ENCODE data around the gene PPP1R12B.
"Not testable (repeated sequence)": the region's sequence is repeated elsewhere in the genome, so short reads cannot be mapped to it uniquely, and the experiment has no call there.

Gene PPP1R12B

GRCh38 chr1:202493112-202493511 is 144.6 kb downstream of the PPP1R12B start:
- not testable (repeated sequence) for DNase-seq

- no peak for DNase-seq
Measured at GRCh38 chr1:202498542-202498941, 150.0 kb downstream of the PPP1R12B start.

- not testable (repeated sequence) for DNase-seq
Measured at GRCh38 chr1:202499997-202500396, 151.5 kb downstream of the PPP1R12B start.

GRCh38 chr1:202501281-202501680 is 152.8 kb downstream of the PPP1R12B start:
- DNase-seq = no peak

- DNase-seq = no peak
Measured at GRCh38 chr1:202505356-202505755, 156.9 kb downstream of the PPP1R12B start.

GRCh38 chr1:202505880-202506575 is 157.5 kb downstream of the PPP1R12B start:
- not testable (repeated sequence) for DNase-seq

- not testable (repeated sequence) for DNase-seq
Measured at GRCh38 chr1:202508863-202509262, 160.4 kb downstream of the PPP1R12B start.

GRCh38 chr1:202513875-202514274 is 165.4 kb downstream of the PPP1R12B start:
- DNase-seq = not testable (repeated sequence)

- DNase-seq = no peak
Measured at GRCh38 chr1:202516434-202516877, 168.0 kb downstream of the PPP1R12B start.

GRCh38 chr1:202517146-202517545 is 168.6 kb downstream of the PPP1R12B start:
- DNase-seq = not testable (repeated sequence)

GRCh38 chr1:202518180-202518579 is 169.7 kb downstream of the PPP1R12B start:
- DNase-seq = not testable (repeated sequence)

GRCh38 chr1:202518905-202519304 is 170.4 kb downstream of the PPP1R12B start:
- DNase-seq = not testable (repeated sequence)

- DNase-seq = not testable (repeated sequence)
Measured at GRCh38 chr1:202520129-202520856, 171.8 kb downstream of the PPP1R12B start.

- DNase-seq = not testable (repeated sequence)
Measured at GRCh38 chr1:202520857-202521216, 172.3 kb downstream of the PPP1R12B start.

GRCh38 chr1:202521484-202521883 is 173.0 kb downstream of the PPP1R12B start:
- DNase-seq = not testable (repeated sequence)

- DNase-seq = no peak
Measured at GRCh38 chr1:202521886-202522285, 173.4 kb downstream of the PPP1R12B start.

- DNase-seq = not testable (repeated sequence)
Measured at GRCh38 chr1:202526056-202526455, 177.6 kb downstream of the PPP1R12B start.

GRCh38 chr1:202528096-202528722 is 179.7 kb downstream of the PPP1R12B start:
- DNase-seq = not testable (repeated sequence)

GRCh38 chr1:202530686-202531085 is 182.2 kb downstream of the PPP1R12B start:
- DNase-seq = not testable (repeated sequence)

GRCh38 chr1:202531472-202531811 is 182.9 kb downstream of the PPP1R12B start:
- no peak for DNase-seq

- not testable (repeated sequence) for DNase-seq
Measured at GRCh38 chr1:202531812-202532616, 183.5 kb downstream of the PPP1R12B start.

- not testable (repeated sequence) for DNase-seq
Measured at GRCh38 chr1:202539166-202539574, 190.7 kb downstream of the PPP1R12B start.

GRCh38 chr1:202539583-202539982 is 191.1 kb downstream of the PPP1R12B start:
- not testable (repeated sequence) for DNase-seq

Measured in activated naive CD4-positive, alpha-beta T cell treated with anti-CD3 and anti-CD28 coated beads, Interleukin-2, amount 50 U/mL, for 16 hours (primary cell).